Right lobe of liver (tissue), 6 donors: ENCODE measurements around the gene FAM53A. TPM values are rescaled to one million over a fixed set of nuclear protein-coding genes. Genes with fewer than 3 reads are reported as not detected.
A peak's percentile ranks its signal among the peaks of the same experiment; 100 is the strongest.

ENCODE experiments used
- ATAC-seq, 4 donors: fragments of 200-7000 bp; cut with Tn5 transposase; one replicate each; pipeline ENCODE4 v1.9.1; 2020; ENCODE audit warnings: mild to moderate bottlenecking in 4 of 4, moderate library complexity in 4 of 4
- DNase-seq, 3 donors: peaks; one replicate each; pipeline ENCODE4 v3.0.0-alpha.2; 2020
- H3K27ac ChIP-seq, 3 donors: fragments of 200-600 bp; one replicate each; pipeline ENCODE4 v1.8.0; 2022
- H3K27me3 ChIP-seq, 2 donors: fragments of 200-600 bp; one replicate each; pipeline ENCODE4 v1.8.0; 2022
- H3K36me3 ChIP-seq, 4 donors: fragments of 200-600 bp; sonication (generic) in 1 of 4; one replicate each; pipeline versions ENCODE4 v1.5.1 to v1.8.0; 2017 to 2022; ENCODE audit warnings: control low read depth in 1 of 4
- H3K4me1 ChIP-seq, 4 donors: fragments of 200-600 bp; sonication (generic) in 1 of 4; one replicate each; pipeline versions ENCODE4 v1.5.1 to v1.8.0; 2017 to 2022; ENCODE audit warnings: control low read depth in 1 of 4
- H3K4me3 ChIP-seq, 3 donors: fragments of 200-600 bp; one replicate each; pipeline ENCODE4 v1.8.0; 2022
- H3K9me3 ChIP-seq, 4 donors: fragments of 200-600 bp; sonication (generic) in 1 of 4; one replicate each; pipeline versions ENCODE4 v1.5.1 to v1.8.0; 2017 to 2022; ENCODE audit warnings: control low read depth in 1 of 4
- POLR2A ChIP-seq: fragments of 450-650 bp; IDR thresholded peaks from one replicate; pipeline ENCODE4 v1.6.1; 2017; ENCODE audit warnings: antibody characterized with exemption, mild to moderate bottlenecking
- WGBS: methylation state at CpG from one replicate; pipeline ENCODE4 v1.1.6; 2018; ENCODE audit warnings: low coverage, low lambda C conversion rate; ENCODE audit not compliant: insufficient coverage; ENCODE audit errors: missing lambda C conversion rate; 5-methylcytosine and 5-hydroxymethylcytosine counted together
- intact Hi-C, 2 donors: fragments of 100-400 bp; cut with DNase I; formaldehyde crosslinking; loops; one replicate each; pipeline versions ENCODE4 v1.11.2 to v1.14.1; 2022
- total RNA-seq, 6 experiments: library from RNA; depleted of rRNA in 2 of 6; stranded (reverse); fragments of >200 nt in 2 of 6; fragmentation: NEBNext Ultra II Directional in 3 of 6; extraction: Animal tissue kit (Norgen Biotek cat#: 25700) in 3 of 6; gene quantifications; one replicate each; pipeline versions ENCODE4 v1.1.0 to v1.2.4, GENCODE V29; 2016 to 2023
- TF ChIP-seq, protein P1 (sequence below), 4 donors: fragments of 200-600 bp in 3 of 4; fragments of 450-650 bp in 1 of 4; IDR thresholded peaks; one replicate each; pipeline versions ENCODE4 v1.5.1 to v1.8.0; 2016 to 2022; ENCODE audit warnings: antibody characterized with exemption in 4 of 4, mild to moderate bottlenecking in 2 of 4
- donor health status: DM: no; HTN: yes; CAD: no.
- donor health status: DM: no; HTN: no; CAD: no.
- donor health status: DM: no; HTN: no; CAD: no.
- donor health status: DM: no; HTN: yes; CAD: no.
- donor health status: DM: no; HTN: yes; CAD: no.

The FAM53A gene
- total RNA-seq, 6 experiments from 2014 or later: 0.56 to 3.5 (median 0.74) TPM

- Histone ChIP-seq H3K27me3 (no peaks in the 10 kb centered on the region), H3K4me1 (no peaks in the 10 kb centered on the region), H3K36me3 (no peaks in the 10 kb centered on the region), H3K9me3 (no peaks in the 10 kb centered on the region), H3K27ac (no peak overlapping the region), H3K4me3 (no peak overlapping the region)
- intact Hi-C loops: no loop called here
- 95% methylated on average over 2 of the region's 27 CpGs for WGBS
- ATAC-seq: no peak
- peak in 2 of 3 donors; percentile 9 to 41 for DNase-seq
- TF ChIP-seq, protein P1, sequence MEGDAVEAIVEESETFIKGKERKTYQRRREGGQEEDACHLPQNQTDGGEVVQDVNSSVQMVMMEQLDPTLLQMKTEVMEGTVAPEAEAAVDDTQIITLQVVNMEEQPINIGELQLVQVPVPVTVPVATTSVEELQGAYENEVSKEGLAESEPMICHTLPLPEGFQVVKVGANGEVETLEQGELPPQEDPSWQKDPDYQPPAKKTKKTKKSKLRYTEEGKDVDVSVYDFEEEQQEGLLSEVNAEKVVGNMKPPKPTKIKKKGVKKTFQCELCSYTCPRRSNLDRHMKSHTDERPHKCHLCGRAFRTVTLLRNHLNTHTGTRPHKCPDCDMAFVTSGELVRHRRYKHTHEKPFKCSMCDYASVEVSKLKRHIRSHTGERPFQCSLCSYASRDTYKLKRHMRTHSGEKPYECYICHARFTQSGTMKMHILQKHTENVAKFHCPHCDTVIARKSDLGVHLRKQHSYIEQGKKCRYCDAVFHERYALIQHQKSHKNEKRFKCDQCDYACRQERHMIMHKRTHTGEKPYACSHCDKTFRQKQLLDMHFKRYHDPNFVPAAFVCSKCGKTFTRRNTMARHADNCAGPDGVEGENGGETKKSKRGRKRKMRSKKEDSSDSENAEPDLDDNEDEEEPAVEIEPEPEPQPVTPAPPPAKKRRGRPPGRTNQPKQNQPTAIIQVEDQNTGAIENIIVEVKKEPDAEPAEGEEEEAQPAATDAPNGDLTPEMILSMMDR (IDR thresholded peaks at IDR 0.05): no peak
- TF ChIP-seq POLR2A: no peak
Observed at GRCh38 chr4:1600811-1601532, 83.1 kb downstream of the FAM53A start.

DNA sequence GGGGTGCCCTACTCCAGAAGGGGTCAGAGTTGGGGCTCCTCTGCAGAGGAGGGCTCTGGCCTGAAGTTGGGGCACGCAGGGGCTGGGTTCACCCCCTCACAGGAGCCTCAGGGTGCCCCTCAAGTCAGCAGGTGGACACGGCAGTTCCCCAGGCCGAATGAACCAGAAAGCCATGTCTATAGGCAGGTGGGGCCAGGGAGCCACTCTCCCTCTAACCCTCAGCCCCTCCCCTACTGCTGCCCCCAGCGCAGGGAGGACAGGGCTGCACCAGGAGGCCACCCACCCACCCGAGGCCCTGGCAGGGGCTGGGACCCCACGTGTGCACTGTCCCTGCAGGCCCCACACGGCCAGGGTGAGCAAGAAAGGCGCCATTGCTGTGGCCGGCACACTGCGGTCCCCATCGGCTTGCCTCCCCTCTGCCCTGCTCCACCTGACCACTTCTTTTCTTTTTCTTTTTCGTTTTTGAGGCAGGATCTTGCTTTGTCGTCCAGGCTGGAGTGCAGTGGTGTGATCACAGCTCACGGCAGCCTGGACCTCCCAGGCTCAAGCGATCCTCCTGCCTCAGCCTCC, 83.8 kb downstream of the FAM53A start:
- WGBS: 69% methylated on average over 5 of the region's 15 CpGs
- H3K9me3 ChIP-seq: no peaks in the 10 kb centered on the region
- DNase-seq (peak in 2 of 3 donors; percentile 7 to 37), ATAC-seq (no peak)
- no peaks in the 10 kb centered on the region for H3K36me3 ChIP-seq
- H3K27me3 ChIP-seq: no peaks in the 10 kb centered on the region
- intact Hi-C loops: no loop called here
- no peaks in the 10 kb centered on the region for H3K4me1 ChIP-seq
- no peak overlapping the region for H3K4me3 ChIP-seq
- no peak overlapping the region for H3K27ac ChIP-seq
- no peak for TF ChIP-seq POLR2A
- TF ChIP-seq, protein P1 (IDR thresholded peaks at IDR 0.05): no peak

GRCh38 chr4:1599491-1600210, 84.5 kb downstream of the FAM53A start:
- H3K4me3 ChIP-seq: no peak overlapping the region
- intact Hi-C loops: no loop called here
- ATAC-seq (no peak), DNase-seq (peak in 2 of 3 donors; percentile 12 to 37)
- WGBS: 53% methylated on average over 10 of the region's 21 CpGs
- TF ChIP-seq, protein P1 (IDR thresholded peaks at IDR 0.05): no peak
- TF ChIP-seq POLR2A: no peak
- no peaks in the 10 kb centered on the region for H3K9me3 ChIP-seq
- no peak overlapping the region for H3K27ac ChIP-seq
- no peaks in the 10 kb centered on the region for H3K36me3 ChIP-seq
- no peaks in the 10 kb centered on the region for H3K4me1 ChIP-seq
- no peaks in the 10 kb centered on the region for H3K27me3 ChIP-seq

DNA sequence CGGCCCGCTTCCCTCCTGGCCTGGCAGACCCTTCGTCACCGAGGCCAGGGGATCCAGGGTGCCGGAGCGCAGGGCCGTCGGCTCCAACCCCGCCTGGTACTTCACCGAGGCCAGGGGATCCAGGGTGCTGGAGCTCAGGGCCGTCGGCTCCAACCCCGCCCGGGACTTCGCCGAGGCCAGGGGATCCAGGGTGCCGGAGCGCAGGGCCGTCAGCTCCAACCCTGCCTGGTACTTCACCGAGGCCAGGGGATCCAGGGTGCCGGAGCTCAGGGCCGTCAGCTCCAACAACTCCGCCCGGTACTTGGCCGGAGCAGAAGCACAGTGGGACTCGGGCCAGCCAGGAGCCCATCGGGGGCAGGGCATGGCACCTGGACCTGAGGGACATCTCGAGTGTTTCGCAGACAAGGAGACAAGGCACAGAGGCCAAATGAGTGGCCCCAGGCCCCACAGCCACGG, 85.1 kb downstream of the FAM53A start:
- no peak overlapping the region for H3K27ac ChIP-seq
- H3K9me3 ChIP-seq: no peaks in the 10 kb centered on the region
- no peak overlapping the region for H3K4me3 ChIP-seq
- no peaks in the 10 kb centered on the region for H3K27me3 ChIP-seq
- WGBS: 32% methylated on average over 4 of the region's 30 CpGs
- DNase-seq: peak in 2 of 3 donors; percentile 8 to 34
- H3K4me1 ChIP-seq: no peaks in the 10 kb centered on the region
- intact Hi-C loops: no loop called here
- no peaks in the 10 kb centered on the region for H3K36me3 ChIP-seq
- TF ChIP-seq, protein P1 (IDR thresholded peaks at IDR 0.05): no peak
- no peak for TF ChIP-seq POLR2A
- no peak for ATAC-seq
